Measurements from ENCODE around the gene GABRA5.
"Not testable (repeated sequence)": the region's sequence is repeated elsewhere in the genome, so short reads cannot be mapped to it uniquely, and the experiment has no call there.

The GABRA5 gene

GRCh38 chr15:26866298-26867199 is at the start of gene GABRA5:
Gene GABRA5 (plus strand): TSS chr15:26867062. CDS start chr15:26869249, 2,187 bp downstream.
- DNase-seq (ENCODE audit: low read depth, low spot score) = no peak

- DNase-seq (ENCODE audit: low read depth, low spot score) = not testable (repeated sequence)
Measured at GRCh38 chr15:26831191-26831590, 35.7 kb upstream of the GABRA5 start.

- no peak for DNase-seq (ENCODE audit: low read depth, low spot score)
Measured at GRCh38 chr15:26831951-26832350, 34.9 kb upstream of the GABRA5 start.

GRCh38 chr15:26838742-26839460 is 28.0 kb upstream of the GABRA5 start:
- DNase-seq (ENCODE audit: low read depth, low spot score) = no peak

GRCh38 chr15:26841514-26841913 is 25.3 kb upstream of the GABRA5 start:
- no peak for DNase-seq (ENCODE audit: low read depth, low spot score)

GRCh38 chr15:26841941-26842340 is 24.9 kb upstream of the GABRA5 start:
- no peak for DNase-seq (ENCODE audit: low read depth, low spot score)

- no peak for DNase-seq (ENCODE audit: low read depth, low spot score)
Measured at GRCh38 chr15:26842391-26842790, 24.5 kb upstream of the GABRA5 start.

GRCh38 chr15:26844901-26845300 is 22.0 kb upstream of the GABRA5 start:
- DNase-seq (ENCODE audit: low read depth, low spot score) = no peak

- DNase-seq (ENCODE audit: low read depth, low spot score) = no peak
Measured at GRCh38 chr15:26848498-26848897, 18.4 kb upstream of the GABRA5 start.

- no peak for DNase-seq (ENCODE audit: low read depth, low spot score)
Measured at GRCh38 chr15:26850161-26850560, 16.7 kb upstream of the GABRA5 start.

GRCh38 chr15:26852980-26853379 is 13.9 kb upstream of the GABRA5 start:
- DNase-seq (ENCODE audit: low read depth, low spot score) = no peak

GRCh38 chr15:26854435-26854834 is 12.4 kb upstream of the GABRA5 start:
- no peak for DNase-seq (ENCODE audit: low read depth, low spot score)

- no peak for DNase-seq (ENCODE audit: low read depth, low spot score)
Measured at GRCh38 chr15:26864664-26865191, 2.1 kb upstream of the GABRA5 start.

- DNase-seq (ENCODE audit: low read depth, low spot score) = no peak
Measured at GRCh38 chr15:26867200-26868007, 542 bp downstream of the GABRA5 start.

GRCh38 chr15:26868029-26868685 is 1.3 kb downstream of the GABRA5 start:
- no peak for DNase-seq (ENCODE audit: low read depth, low spot score)

- no peak for DNase-seq (ENCODE audit: low read depth, low spot score)
Measured at GRCh38 chr15:26869628-26870027, 2.8 kb downstream of the GABRA5 start.

- no peak for DNase-seq (ENCODE audit: low read depth, low spot score)
Measured at GRCh38 chr15:26870346-26870745, 3.5 kb downstream of the GABRA5 start.

- no peak for DNase-seq (ENCODE audit: low read depth, low spot score)
Measured at GRCh38 chr15:26872206-26872605, 5.3 kb downstream of the GABRA5 start.

GRCh38 chr15:26873846-26874245 is 7.0 kb downstream of the GABRA5 start:
- DNase-seq (ENCODE audit: low read depth, low spot score) = no peak

GRCh38 chr15:26874774-26875475 is 8.1 kb downstream of the GABRA5 start:
- DNase-seq (ENCODE audit: low read depth, low spot score) = no peak

- DNase-seq (ENCODE audit: low read depth, low spot score) = no peak
Measured at GRCh38 chr15:26875476-26875850, 8.6 kb downstream of the GABRA5 start.
